CD4-positive, CD25-positive, alpha-beta regulatory T cell (primary cell): ENCODE results near the gene TSSK6. TPM values are rescaled to one million over a fixed set of nuclear protein-coding genes. Genes with fewer than 3 reads are reported as not detected.
A peak's percentile ranks its signal among the peaks of the same experiment; 100 is the strongest.

Experiments used
- ATAC-seq, 2 donors: fragments of 150-1000 bp; cut with Tn5 transposase; one replicate each; pipeline ENCODE4 v1.10.0; 2021; ENCODE audit warnings: low read depth in 2 of 2, moderate number of reproducible peaks in 2 of 2, moderate library complexity in 1 of 2
- DNase-seq, 3 donors: peaks; one replicate each; pipeline versions ENCODE4 v3.0.0 to v3.0.0-alpha.2; 2012 to 2022; ENCODE audit warnings: mixed read lengths in 1 of 3
- H3K27ac ChIP-seq: one replicate; pipeline ENCODE4 v1.7.0; 2013; ENCODE audit warnings: mild to moderate bottlenecking, low read length; ENCODE audit not compliant: insufficient read depth, poor library complexity, severe bottlenecking
- H3K27me3 ChIP-seq: one replicate; pipeline ENCODE4 v1.7.0; 2013; ENCODE audit warnings: low read length; ENCODE audit not compliant: control insufficient read depth, insufficient read depth
- H3K36me3 ChIP-seq: one replicate; pipeline ENCODE4 v1.7.0; 2013; ENCODE audit warnings: mild to moderate bottlenecking, low read length, moderate library complexity; ENCODE audit not compliant: control insufficient read depth, insufficient read depth
- H3K4me1 ChIP-seq: 2 replicates; pipeline ENCODE4 v1.7.0; 2013; ENCODE audit warnings: mild to moderate bottlenecking, low read length; ENCODE audit not compliant: insufficient read depth, control insufficient read depth, poor library complexity, severe bottlenecking
- H3K4me3 ChIP-seq: one replicate; pipeline ENCODE4 v1.7.0; 2013; ENCODE audit warnings: low read depth, mild to moderate bottlenecking, low read length, moderate library complexity
- H3K9me3 ChIP-seq, 2 experiments: 1 replicate in 1 of 2; 2 replicates in 1 of 2; pipeline ENCODE4 v1.7.0; 2013; ENCODE audit warnings: low read length in 2 of 2, mild to moderate bottlenecking in 1 of 2, moderate library complexity in 1 of 2; ENCODE audit not compliant: control insufficient read depth in 2 of 2
- H3K27ac Mint-ChIP-seq, 3 donors: one replicate each; pipeline ENCODE4 v1.8.0; 2020 to 2022; ENCODE audit warnings: mild to moderate bottlenecking in 3 of 3, mixed read lengths in 3 of 3, moderate library complexity in 2 of 3
- H3K27me3 Mint-ChIP-seq: one replicate; pipeline ENCODE4 v1.8.0; 2022; ENCODE audit warnings: mild to moderate bottlenecking, mixed read lengths
- H3K36me3 Mint-ChIP-seq: one replicate; pipeline ENCODE4 v1.8.0; 2020; ENCODE audit warnings: mixed read lengths
- H3K4me1 Mint-ChIP-seq, 4 donors: one replicate each; pipeline ENCODE4 v1.8.0; 2020 to 2022; ENCODE audit warnings: mixed read lengths in 4 of 4, mild to moderate bottlenecking in 1 of 4
- H3K4me3 Mint-ChIP-seq, 4 donors: one replicate each; pipeline ENCODE4 v1.8.0; 2020 to 2022; ENCODE audit warnings: mild to moderate bottlenecking in 4 of 4, mixed read lengths in 4 of 4, moderate library complexity in 3 of 4
- H3K9me3 Mint-ChIP-seq, 7 donors: one replicate each; pipeline ENCODE4 v1.8.0; 2020 to 2022; ENCODE audit warnings: mixed read lengths in 7 of 7, mild to moderate bottlenecking in 3 of 7, moderate library complexity in 2 of 7
- polyA plus RNA-seq, 4 donors: library from polyadenylated mRNA; unstranded; fragments of 300-500 nt; fragmentation: Illumina TruSeq; gene quantifications; one replicate each; pipeline ENCODE4 v1.2.3, GENCODE V29; 2021
- total RNA-seq: library from RNA; stranded (reverse); gene quantifications from one replicate; pipeline ENCODE4 v1.2.3, GENCODE V29; 2022

Gene TSSK6
- total and polyA plus RNA-seq, 5 donors from 2014 or later: 1.6 to 6.2 (median 2.0) TPM

- Mint-ChIP-seq H3K27ac (peak within 1 kb of the TSS; percentile 78 to 83 (median 79)), H3K27me3 (peaks cover 16% of the 10 kb centered on the region), H3K4me1 (peaks cover 0 to 50% (median 16%) of the 10 kb centered on the region in 4 donors), H3K36me3 (peaks cover 6% of the 10 kb centered on the region), H3K9me3 (peaks cover 0 to 2% (median 0%) of the 10 kb centered on the region in 7 donors), H3K4me3 (peak within 1 kb of the TSS; percentile 68 to 85 (median 82))
- peaks cover 39% of the 10 kb centered on the region for H3K4me1 ChIP-seq
- peak in 1 of 3 donors; percentile 44 for DNase-seq
- H3K27me3 ChIP-seq: no peaks in the 10 kb centered on the region
- H3K9me3 ChIP-seq: no peaks in the 10 kb centered on the region
- H3K4me3 ChIP-seq: no peak within 1 kb of the TSS
- no peak within 1 kb of the TSS for H3K27ac ChIP-seq
- ATAC-seq: no peak
- H3K36me3 ChIP-seq: no peaks in the 10 kb centered on the region
Observed at GRCh38 chr19:19538061-19538784, 22.9 kb upstream of the TSSK6 start, which contains the start of gene CILP2. TSS of gene CILP2 (plus strand) at chr19:19538265. CDS start at chr19:19538350, 85 bp downstream.

GRCh38 chr19:19537075-19538048 lies 22.0 kb upstream of the TSSK6 start:
- Histone ChIP-seq H3K9me3 (no peaks in the 10 kb centered on the region), H3K36me3 (no peaks in the 10 kb centered on the region), H3K27me3 (no peaks in the 10 kb centered on the region), H3K4me1 (peaks cover 43% of the 10 kb centered on the region), H3K27ac (no peak overlapping the region), H3K4me3 (no peak overlapping the region)
- ATAC-seq: no peak
- DNase-seq: peak in 1 of 3 donors; percentile 21
- Mint-ChIP-seq H3K4me1 (peaks cover 0 to 51% (median 18%) of the 10 kb centered on the region in 4 donors), H3K27me3 (peaks cover 16% of the 10 kb centered on the region), H3K27ac (peak overlapping the region; percentile 78 to 89 (median 82)), H3K4me3 (peak overlapping the region; percentile 32 to 85 (median 82)), H3K9me3 (peaks cover 0 to 2% (median 0%) of the 10 kb centered on the region in 7 donors), H3K36me3 (peaks cover 6% of the 10 kb centered on the region)

- no peaks in the 10 kb centered on the region for H3K27me3 ChIP-seq
- Mint-ChIP-seq H3K9me3 (peaks cover 0 to 2% (median 0%) of the 10 kb centered on the region in 7 donors), H3K4me3 (peak overlapping the region in 1 of 4 donors; percentile 65), H3K4me1 (peaks cover 0 to 44% (median 12%) of the 10 kb centered on the region in 4 donors), H3K36me3 (peaks cover 6% of the 10 kb centered on the region), H3K27me3 (peaks cover 16% of the 10 kb centered on the region), H3K27ac (peak overlapping the region in 1 of 3 donors; percentile 82)
- H3K27ac ChIP-seq: no peak overlapping the region
- ATAC-seq (no peak), DNase-seq (no peak)
- no peaks in the 10 kb centered on the region for H3K36me3 ChIP-seq
- no peak overlapping the region for H3K4me3 ChIP-seq
- no peaks in the 10 kb centered on the region for H3K9me3 ChIP-seq
- peaks cover 30% of the 10 kb centered on the region for H3K4me1 ChIP-seq
Observed at GRCh38 chr19:19535311-19536191, 20.2 kb upstream of the TSSK6 start.

GRCh38 chr19:19534556-19535265 lies 19.4 kb upstream of the TSSK6 start:
- Histone ChIP-seq H3K9me3 (no peaks in the 10 kb centered on the region), H3K4me1 (peaks cover 28% of the 10 kb centered on the region), H3K27ac (no peak overlapping the region), H3K4me3 (no peak overlapping the region), H3K27me3 (no peaks in the 10 kb centered on the region), H3K36me3 (no peaks in the 10 kb centered on the region)
- Mint-ChIP-seq H3K4me1 (peaks cover 0 to 42% (median 12%) of the 10 kb centered on the region in 4 donors), H3K4me3 (no peak overlapping the region), H3K9me3 (peaks cover 0 to 2% (median 0%) of the 10 kb centered on the region in 7 donors), H3K27me3 (peaks cover 16% of the 10 kb centered on the region), H3K27ac (peak overlapping the region in 1 of 3 donors; percentile 78), H3K36me3 (peaks cover 6% of the 10 kb centered on the region)
- DNase-seq (no peak), ATAC-seq (no peak)

GRCh38 chr19:19533841-19534240 lies 18.5 kb upstream of the TSSK6 start:
- Histone ChIP-seq H3K36me3 (no peaks in the 10 kb centered on the region), H3K27ac (no peak overlapping the region), H3K4me1 (peaks cover 24% of the 10 kb centered on the region), H3K27me3 (no peaks in the 10 kb centered on the region), H3K4me3 (no peak overlapping the region), H3K9me3 (no peaks in the 10 kb centered on the region)
- Mint-ChIP-seq H3K27me3 (peaks cover 9% of the 10 kb centered on the region), H3K4me3 (no peak overlapping the region), H3K9me3 (peaks cover 0 to 1% (median 0%) of the 10 kb centered on the region in 7 donors), H3K4me1 (peaks cover 0 to 35% (median 10%) of the 10 kb centered on the region in 4 donors), H3K36me3 (peaks cover 9% of the 10 kb centered on the region), H3K27ac (peak overlapping the region in 2 of 3 donors; percentile 18 to 55)
- no peak for ATAC-seq
- no peak for DNase-seq

- no peaks in the 10 kb centered on the region for H3K27me3 ChIP-seq
- peaks cover 4% of the 10 kb centered on the region for H3K27me3 Mint-ChIP-seq
- no peaks in the 10 kb centered on the region for H3K9me3 ChIP-seq
- H3K4me3 ChIP-seq: no peak overlapping the region
- H3K36me3 Mint-ChIP-seq: peaks cover 9% of the 10 kb centered on the region
- peaks cover 16% of the 10 kb centered on the region for H3K4me1 ChIP-seq
- no peak overlapping the region for H3K27ac ChIP-seq
- H3K9me3 Mint-ChIP-seq: no peaks in the 10 kb centered on the region
- peaks cover 0 to 31% (median 6%) of the 10 kb centered on the region in 4 donors for H3K4me1 Mint-ChIP-seq
- H3K27ac Mint-ChIP-seq: no peak overlapping the region
- H3K4me3 Mint-ChIP-seq: no peak overlapping the region
- peaks cover 3% of the 10 kb centered on the region for H3K36me3 ChIP-seq
- no peak for ATAC-seq
- DNase-seq: no peak
Observed at GRCh38 chr19:19532806-19533701, 17.7 kb upstream of the TSSK6 start.
